Right lobe of liver (tissue), 4 donors: ENCODE measurements around the gene TBC1D24.

Experiments
- CTCF ChIP-seq, 4 donors: fragments of 200-600 bp in 3 of 4; fragments of 450-650 bp in 1 of 4; IDR thresholded peaks; one replicate each; pipeline versions ENCODE4 v1.5.1 to v1.8.0; 2016 to 2022; ENCODE audit warnings: antibody characterized with exemption in 4 of 4, mild to moderate bottlenecking in 2 of 4
- POLR2A ChIP-seq: fragments of 450-650 bp; IDR thresholded peaks from one replicate; pipeline ENCODE4 v1.6.1; 2017; ENCODE audit warnings: antibody characterized with exemption, mild to moderate bottlenecking
- donor health status: DM: no; HTN: no; CAD: no.
- donor health status: DM: no; HTN: no; CAD: no.
- donor health status: DM: no; HTN: yes; CAD: no.

- peak; percentile 32 for TF ChIP-seq POLR2A
- TF ChIP-seq CTCF (IDR thresholded peaks at IDR 0.05): no peak
These were observed 45.3 kb downstream of the TBC1D24 start, which contains the start of gene AMDHD2 for GRCh38 chr16:2520097-2520783.
